Liver (tissue), 9 donors: ENCODE data around the gene INPP5A. TPM values are rescaled to one million over a fixed set of nuclear protein-coding genes. Genes with fewer than 3 reads are reported as not detected.

ENCODE experiments used
- DNase-seq: peaks from one replicate; pipeline ENCODE4 v3.0.0-alpha.2; 2017; ENCODE audit warnings: low spot score
- H3K27ac ChIP-seq, 2 donors: one replicate each; pipeline ENCODE4 v1.7.0; 2013; ENCODE audit warnings: inconsistent platforms in 2 of 2, low read length in 2 of 2, control low read depth in 1 of 2, low read depth in 1 of 2, mild to moderate bottlenecking in 1 of 2
- H3K27me3 ChIP-seq, 4 donors: one replicate each; pipeline versions ENCODE4 v1.6.1 to v1.7.0; 2013; ENCODE audit warnings: low read length in 3 of 4, inconsistent platforms in 1 of 4, mild to moderate bottlenecking in 1 of 4, moderate library complexity in 1 of 4; ENCODE audit not compliant: control insufficient read depth in 4 of 4, insufficient read depth in 4 of 4
- H3K36me3 ChIP-seq, 4 donors: one replicate each; pipeline versions ENCODE4 v1.6.1 to v1.7.0; 2013; ENCODE audit warnings: low read length in 3 of 4, mild to moderate bottlenecking in 3 of 4, low read depth in 1 of 4, moderate library complexity in 1 of 4; ENCODE audit not compliant: control insufficient read depth in 4 of 4, insufficient read depth in 3 of 4
- H3K4me1 ChIP-seq, 4 donors: one replicate each; pipeline versions ENCODE4 v1.6.1 to v1.7.0; 2013; ENCODE audit warnings: low read length in 3 of 4, mild to moderate bottlenecking in 3 of 4, moderate library complexity in 1 of 4; ENCODE audit not compliant: control insufficient read depth in 4 of 4, insufficient read depth in 4 of 4
- H3K4me3 ChIP-seq, 3 donors: one replicate each; pipeline versions ENCODE4 v1.6.1 to v1.7.0; 2013; ENCODE audit warnings: low read length in 3 of 3, control low read depth in 1 of 3, low read depth in 1 of 3, mild to moderate bottlenecking in 1 of 3
- H3K9ac ChIP-seq, 2 donors: one replicate each; pipeline ENCODE4 v1.7.0; 2013; ENCODE audit warnings: low read length in 2 of 2, mild to moderate bottlenecking in 2 of 2, moderate library complexity in 2 of 2, control low read depth in 1 of 2, low read depth in 1 of 2
- H3K9me3 ChIP-seq, 4 donors: one replicate each; pipeline versions ENCODE4 v1.6.1 to v1.7.0; 2013; ENCODE audit warnings: low read length in 3 of 4; ENCODE audit not compliant: control insufficient read depth in 4 of 4
- ATF3 ChIP-seq: IDR thresholded peaks from 2 replicates; pipeline ENCODE4 v1.6.1; 2016; ENCODE audit warnings: antibody characterized with exemption
- FOXA1 ChIP-seq: IDR thresholded peaks from 2 replicates; pipeline ENCODE4 v1.6.1; 2016; ENCODE audit warnings: antibody characterized with exemption
- FOXA2 ChIP-seq: IDR thresholded peaks from 2 replicates; pipeline ENCODE4 v1.6.1; 2016; ENCODE audit warnings: antibody characterized with exemption
- GABPA ChIP-seq, 2 donors: IDR thresholded peaks in 1 of 2; conservative IDR thresholded peaks in 1 of 2; 2 replicates each; pipeline ENCODE4 v1.6.1; 2016; ENCODE audit warnings: antibody characterized with exemption in 2 of 2, mild to moderate bottlenecking in 1 of 2, moderate library complexity in 1 of 2
- HNF4G ChIP-seq: IDR thresholded peaks from 2 replicates; pipeline ENCODE4 v1.6.1; 2016; ENCODE audit warnings: antibody characterized with exemption
- JUND ChIP-seq, 2 donors: IDR thresholded peaks; 2 replicates each; pipeline ENCODE4 v1.6.1; 2016; ENCODE audit warnings: antibody characterized with exemption in 2 of 2
- NR2F2 ChIP-seq: IDR thresholded peaks from 2 replicates; pipeline ENCODE4 v1.6.1; 2016; ENCODE audit warnings: antibody characterized with exemption
- RAD21 ChIP-seq, 2 donors: IDR thresholded peaks; 2 replicates each; pipeline ENCODE4 v1.6.1; 2016; ENCODE audit warnings: antibody characterized with exemption in 2 of 2, mild to moderate bottlenecking in 2 of 2
- RXRA ChIP-seq, 2 donors: IDR thresholded peaks; 2 replicates each; pipeline ENCODE4 v1.6.1; 2017 to 2018; ENCODE audit warnings: antibody characterized with exemption in 2 of 2, mild to moderate bottlenecking in 1 of 2
- SP1 ChIP-seq: IDR thresholded peaks from 2 replicates; pipeline ENCODE4 v1.6.1; 2018; ENCODE audit warnings: antibody characterized with exemption, mild to moderate bottlenecking
- TAF1 ChIP-seq: conservative IDR thresholded peaks from 2 replicates; pipeline ENCODE4 v1.6.1; 2016; ENCODE audit warnings: antibody characterized with exemption, mild to moderate bottlenecking
- YY1 ChIP-seq: IDR thresholded peaks from 2 replicates; pipeline ENCODE4 v1.6.1; 2016; ENCODE audit warnings: antibody characterized with exemption, mild to moderate bottlenecking
- WGBS: extraction: QIAGEN DNeasy Blood & Tissue Kit; methylation state at CpG from one replicate; pipeline ENCODE4 v1.1.7; 2013; 5-methylcytosine and 5-hydroxymethylcytosine counted together
- polyA plus RNA-seq, 2 donors: library from polyadenylated mRNA; stranded (reverse) in 1 of 2; unstranded in 1 of 2; fragments of 200-250 nt in 1 of 2; fragments of >200 nt in 1 of 2; fragmentation: Nextera tagmentation in 1 of 2; extraction: Ambion mirVana in 1 of 2; gene quantifications; one replicate each; pipeline versions ENCODE4 v1.2.1 to v1.2.3, GENCODE V29; 2013 to 2015
- total RNA-seq, 2 donors: library from RNA; depleted of rRNA; stranded (reverse); fragments of >200 nt; gene quantifications; one replicate each; pipeline ENCODE4 v1.2.3, GENCODE V29; 2014
- TF ChIP-seq, protein P1 (sequence below): IDR thresholded peaks from 2 replicates; pipeline ENCODE4 v1.6.1; 2016; ENCODE audit warnings: antibody characterized with exemption
- TF ChIP-seq, protein P2 (sequence below): fragments of 150-350 bp; IDR thresholded peaks from 2 replicates; pipeline ENCODE4 v1.5.1; 2017; ENCODE audit warnings: improper control_type of control experiment, low read depth, low read length; ENCODE audit not compliant: missing input control
- TF ChIP-seq, protein P3 (sequence below): IDR thresholded peaks from 2 replicates; pipeline ENCODE4 v1.6.1; 2016; ENCODE audit warnings: antibody characterized with exemption
- donor health status: healthy.
- donor health status: healthy.
- donor health status: healthy.
- donor health status: healthy.
- donor health status: healthy.

INPP5A gene
- total and polyA plus RNA-seq, 4 donors = 4.3 to 26.5 (median 10.9) TPM

- TF ChIP-seq, protein P1, sequence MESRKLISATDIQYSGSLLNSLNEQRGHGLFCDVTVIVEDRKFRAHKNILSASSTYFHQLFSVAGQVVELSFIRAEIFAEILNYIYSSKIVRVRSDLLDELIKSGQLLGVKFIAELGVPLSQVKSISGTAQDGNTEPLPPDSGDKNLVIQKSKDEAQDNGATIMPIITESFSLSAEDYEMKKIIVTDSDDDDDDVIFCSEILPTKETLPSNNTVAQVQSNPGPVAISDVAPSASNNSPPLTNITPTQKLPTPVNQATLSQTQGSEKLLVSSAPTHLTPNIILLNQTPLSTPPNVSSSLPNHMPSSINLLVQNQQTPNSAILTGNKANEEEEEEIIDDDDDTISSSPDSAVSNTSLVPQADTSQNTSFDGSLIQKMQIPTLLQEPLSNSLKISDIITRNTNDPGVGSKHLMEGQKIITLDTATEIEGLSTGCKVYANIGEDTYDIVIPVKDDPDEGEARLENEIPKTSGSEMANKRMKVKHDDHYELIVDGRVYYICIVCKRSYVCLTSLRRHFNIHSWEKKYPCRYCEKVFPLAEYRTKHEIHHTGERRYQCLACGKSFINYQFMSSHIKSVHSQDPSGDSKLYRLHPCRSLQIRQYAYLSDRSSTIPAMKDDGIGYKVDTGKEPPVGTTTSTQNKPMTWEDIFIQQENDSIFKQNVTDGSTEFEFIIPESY = no peak
- TF ChIP-seq SP1 (no peak), RAD21 (IDR thresholded peaks at IDR 0.05) (no peak), RXRA (IDR thresholded peaks at IDR 0.05) (no peak)
- TF ChIP-seq, protein P2, sequence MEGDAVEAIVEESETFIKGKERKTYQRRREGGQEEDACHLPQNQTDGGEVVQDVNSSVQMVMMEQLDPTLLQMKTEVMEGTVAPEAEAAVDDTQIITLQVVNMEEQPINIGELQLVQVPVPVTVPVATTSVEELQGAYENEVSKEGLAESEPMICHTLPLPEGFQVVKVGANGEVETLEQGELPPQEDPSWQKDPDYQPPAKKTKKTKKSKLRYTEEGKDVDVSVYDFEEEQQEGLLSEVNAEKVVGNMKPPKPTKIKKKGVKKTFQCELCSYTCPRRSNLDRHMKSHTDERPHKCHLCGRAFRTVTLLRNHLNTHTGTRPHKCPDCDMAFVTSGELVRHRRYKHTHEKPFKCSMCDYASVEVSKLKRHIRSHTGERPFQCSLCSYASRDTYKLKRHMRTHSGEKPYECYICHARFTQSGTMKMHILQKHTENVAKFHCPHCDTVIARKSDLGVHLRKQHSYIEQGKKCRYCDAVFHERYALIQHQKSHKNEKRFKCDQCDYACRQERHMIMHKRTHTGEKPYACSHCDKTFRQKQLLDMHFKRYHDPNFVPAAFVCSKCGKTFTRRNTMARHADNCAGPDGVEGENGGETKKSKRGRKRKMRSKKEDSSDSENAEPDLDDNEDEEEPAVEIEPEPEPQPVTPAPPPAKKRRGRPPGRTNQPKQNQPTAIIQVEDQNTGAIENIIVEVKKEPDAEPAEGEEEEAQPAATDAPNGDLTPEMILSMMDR = no peak
Measured at GRCh38 chr10:132784866-132785722, 247.5 kb downstream of the INPP5A start (continued).

- Histone ChIP-seq H3K9me3 (peaks cover 0 to 10% (median 3%) of the 10 kb centered on the region in 4 donors), H3K4me3 (peak within 1 kb of the TSS in 1 of 3 donors; percentile 20), H3K4me1 (peaks cover 2 to 22% (median 6%) of the 10 kb centered on the region in 4 donors), H3K36me3 (peaks cover 6 to 9% (median 7%) of the 10 kb centered on the region in 4 donors), H3K27me3 (peaks cover 0 to 54% (median 3%) of the 10 kb centered on the region in 4 donors), H3K9ac (no peak within 1 kb of the TSS), H3K27ac (no peak within 1 kb of the TSS)
- no peak for DNase-seq
- WGBS = 7% methylated on average over 119 of the region's 119 CpGs
- TF ChIP-seq HNF4G = no peak
- TF ChIP-seq, protein P3, sequence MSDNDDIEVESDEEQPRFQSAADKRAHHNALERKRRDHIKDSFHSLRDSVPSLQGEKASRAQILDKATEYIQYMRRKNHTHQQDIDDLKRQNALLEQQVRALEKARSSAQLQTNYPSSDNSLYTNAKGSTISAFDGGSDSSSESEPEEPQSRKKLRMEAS = no peak
- TF ChIP-seq FOXA1 = no peak
- no peak for TF ChIP-seq NR2F2
- no peak for TF ChIP-seq FOXA2
- TF ChIP-seq TAF1 = no peak
- no peak for TF ChIP-seq ATF3
Measured at GRCh38 chr10:132785723-132786475, 248.3 kb downstream of the INPP5A start, which contains the start of gene NKX6-2. Gene NKX6-2, minus strand, starts transcription at chr10:132786147. Its CDS starts 199 bp downstream, at chr10:132785948.

DNA sequence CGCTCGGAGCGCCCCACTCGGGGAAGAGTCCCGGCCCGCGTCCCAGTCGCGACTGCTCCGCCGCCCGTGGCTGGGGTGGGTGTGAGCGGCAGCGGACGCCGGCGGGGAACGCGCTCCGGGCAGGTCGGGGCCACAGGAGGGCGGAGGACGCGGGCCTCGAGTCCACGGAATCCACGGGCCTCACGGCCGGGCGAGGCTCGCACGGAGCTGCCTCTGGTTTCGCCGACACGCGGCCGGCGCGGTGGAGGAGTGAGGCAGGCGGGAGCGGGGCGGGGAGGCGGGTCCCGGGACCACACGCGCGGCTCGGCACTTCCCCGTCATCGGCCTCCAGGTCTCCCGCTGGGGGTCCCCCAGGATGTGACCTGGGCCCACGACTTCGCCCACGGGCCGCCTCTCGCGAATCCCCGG lies 248.9 kb downstream of the INPP5A start:
- TF ChIP-seq JUND (IDR thresholded peaks at IDR 0.05) (no peak), GABPA (IDR thresholded peaks at IDR 0.05 in 1 of 2, conservative IDR thresholded peaks at IDR 0.05 in 1 of 2) (no peak), HNF4G (no peak), YY1 (no peak), TAF1 (no peak), SP1 (no peak)
- TF ChIP-seq, protein P1 = no peak
- Histone ChIP-seq H3K9me3 (peaks cover 0 to 10% (median 3%) of the 10 kb centered on the region in 4 donors), H3K36me3 (peaks cover 6 to 7% (median 6%) of the 10 kb centered on the region in 4 donors), H3K27ac (no peak overlapping the region), H3K4me1 (peaks cover 2 to 22% (median 6%) of the 10 kb centered on the region in 4 donors), H3K27me3 (peaks cover 0 to 54% (median 3%) of the 10 kb centered on the region in 4 donors), H3K4me3 (no peak overlapping the region), H3K9ac (no peak overlapping the region)
- WGBS = 11% methylated on average over 58 of the region's 58 CpGs
- DNase-seq = no peak
